Sigmoid colon (tissue), 4 donors: ENCODE data around the gene MYOC.
"Not testable (repeated sequence)": the region's sequence is repeated elsewhere in the genome, so short reads cannot be mapped to it uniquely, and the experiment has no call there.

Source experiments
- POLR2AphosphoS5 ChIP-seq, 4 donors: sonication (generic); formaldehyde crosslinking; IDR thresholded peaks; one replicate each; pipeline ENCODE4 v1.6.1; 2017; ENCODE audit warnings: antibody characterized with exemption in 4 of 4
- TF ChIP-seq, protein P1 (sequence below), 4 experiments: fragments of 450-650 bp in 3 of 4; fragments of 200-600 bp in 1 of 4; IDR thresholded peaks; one replicate each; pipeline ENCODE4 v1.5.1; 2016 to 2019; ENCODE audit warnings: antibody characterized with exemption in 4 of 4, mild to moderate bottlenecking in 3 of 4, moderate library complexity in 2 of 4

DNA sequence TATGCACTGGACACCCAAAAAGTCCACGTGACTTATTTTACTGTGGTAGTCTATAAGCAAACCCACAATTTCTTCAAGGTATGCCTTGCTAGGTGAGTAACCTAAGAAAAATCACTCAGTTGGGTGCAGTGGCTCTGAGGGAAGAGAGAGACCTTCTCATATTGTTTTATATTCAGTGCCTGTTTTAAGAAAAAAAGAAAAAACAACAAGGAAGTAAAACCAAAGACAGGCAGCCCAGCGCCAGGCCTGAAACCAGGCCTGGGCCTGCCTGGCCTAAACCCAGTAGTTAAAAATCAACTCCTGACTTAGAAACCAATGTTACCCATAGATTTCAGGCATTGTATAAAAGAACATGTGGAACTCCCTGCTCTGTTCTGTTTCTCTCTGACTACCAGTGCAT is 52.2 kb downstream of the MYOC start:
- TF ChIP-seq, protein P1, sequence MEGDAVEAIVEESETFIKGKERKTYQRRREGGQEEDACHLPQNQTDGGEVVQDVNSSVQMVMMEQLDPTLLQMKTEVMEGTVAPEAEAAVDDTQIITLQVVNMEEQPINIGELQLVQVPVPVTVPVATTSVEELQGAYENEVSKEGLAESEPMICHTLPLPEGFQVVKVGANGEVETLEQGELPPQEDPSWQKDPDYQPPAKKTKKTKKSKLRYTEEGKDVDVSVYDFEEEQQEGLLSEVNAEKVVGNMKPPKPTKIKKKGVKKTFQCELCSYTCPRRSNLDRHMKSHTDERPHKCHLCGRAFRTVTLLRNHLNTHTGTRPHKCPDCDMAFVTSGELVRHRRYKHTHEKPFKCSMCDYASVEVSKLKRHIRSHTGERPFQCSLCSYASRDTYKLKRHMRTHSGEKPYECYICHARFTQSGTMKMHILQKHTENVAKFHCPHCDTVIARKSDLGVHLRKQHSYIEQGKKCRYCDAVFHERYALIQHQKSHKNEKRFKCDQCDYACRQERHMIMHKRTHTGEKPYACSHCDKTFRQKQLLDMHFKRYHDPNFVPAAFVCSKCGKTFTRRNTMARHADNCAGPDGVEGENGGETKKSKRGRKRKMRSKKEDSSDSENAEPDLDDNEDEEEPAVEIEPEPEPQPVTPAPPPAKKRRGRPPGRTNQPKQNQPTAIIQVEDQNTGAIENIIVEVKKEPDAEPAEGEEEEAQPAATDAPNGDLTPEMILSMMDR (IDR thresholded peaks at IDR 0.05), result not testable (repeated sequence)
- TF ChIP-seq POLR2AphosphoS5 (IDR thresholded peaks at IDR 0.05), result not testable (repeated sequence)
